ENCODE measurements around the gene KRTAP4-3. TPM values are rescaled to one million over a fixed set of nuclear protein-coding genes. Genes with fewer than 3 reads are reported as not detected.
"Not testable (repeated sequence)": the region's sequence is repeated elsewhere in the genome, so short reads cannot be mapped to it uniquely, and the experiment has no call there.

The KRTAP4-3 gene
- total and polyA plus RNA-seq, 2 donors from 2014 or later = not detected

GRCh38 chr17:41190328-41190727, 22.3 kb upstream of the KRTAP4-3 start:
- Histone ChIP-seq H3K4me1 (ENCODE audit: control insufficient read depth in 2 of 3, insufficient read depth in 2 of 3, low read depth in 1 of 3, low read length in 3 of 3) (no peaks in the 10 kb centered on the region), H3K36me3 (ENCODE audit: control insufficient read depth in 2 of 3, insufficient read depth in 3 of 3, low read length in 3 of 3) (no peaks in the 10 kb centered on the region), H3K27ac (ENCODE audit: low read depth in 2 of 2, low read length in 2 of 2) (no peak overlapping the region), H3K9me3 (ENCODE audit: control insufficient read depth in 2 of 3, insufficient read depth in 1 of 3, low read length in 3 of 3) (no peaks in the 10 kb centered on the region), H3K9ac (ENCODE audit: low read length in 3 of 3) (no peak overlapping the region), H3K27me3 (ENCODE audit: control insufficient read depth, insufficient read depth, low read length) (no peaks in the 10 kb centered on the region), H3K4me3 (ENCODE audit: low read length in 3 of 3) (no peak overlapping the region)
- no peak for TF ChIP-seq CTCF (IDR thresholded peaks at IDR 0.05; ENCODE audit: borderline replicate concordance, extremely low read depth, insufficient read depth)
- DNase-seq (no peak), FAIRE-seq (no peak)
- intact Hi-C loops (cut with DNase I) = no loop called here

- not testable (repeated sequence) for FAIRE-seq; H3K4me1 ChIP-seq (ENCODE audit: control insufficient read depth in 2 of 3, insufficient read depth in 2 of 3, low read depth in 1 of 3, low read length in 3 of 3); H3K9me3 ChIP-seq (ENCODE audit: control insufficient read depth in 2 of 3, insufficient read depth in 1 of 3, low read length in 3 of 3)
Observed at GRCh38 chr17:41189837-41190318, 21.9 kb upstream of the KRTAP4-3 start, which contains the start of gene KRTAP9-1. Gene KRTAP9-1, plus strand, starts transcription at chr17:41189887. Its CDS starts 0 bp downstream, at chr17:41189887.

GRCh38 chr17:41186872-41187271, 18.9 kb upstream of the KRTAP4-3 start:
- intact Hi-C loops (cut with DNase I) = no loop called here
- no peaks in the 10 kb centered on the region for H3K9me3 ChIP-seq (ENCODE audit: control insufficient read depth in 2 of 3, insufficient read depth in 1 of 3, low read length in 3 of 3)
- no peak overlapping the region for H3K9ac ChIP-seq (ENCODE audit: low read length in 3 of 3)
- DNase-seq (no peak), FAIRE-seq (no peak)
- no peaks in the 10 kb centered on the region for H3K4me1 ChIP-seq (ENCODE audit: control insufficient read depth in 2 of 3, insufficient read depth in 2 of 3, low read depth in 1 of 3, low read length in 3 of 3)
- no peaks in the 10 kb centered on the region for H3K36me3 ChIP-seq (ENCODE audit: control insufficient read depth in 2 of 3, insufficient read depth in 3 of 3, low read length in 3 of 3)
- H3K27me3 ChIP-seq (ENCODE audit: control insufficient read depth, insufficient read depth, low read length) = no peaks in the 10 kb centered on the region
- TF ChIP-seq CTCF (IDR thresholded peaks at IDR 0.05; ENCODE audit: borderline replicate concordance, extremely low read depth, insufficient read depth) = no peak
- no peak overlapping the region for H3K4me3 ChIP-seq (ENCODE audit: low read length in 3 of 3)
- H3K27ac ChIP-seq (ENCODE audit: low read depth in 2 of 2, low read length in 2 of 2) = no peak overlapping the region

More at GRCh38 chr17:41189837-41190318, 21.9 kb upstream of the KRTAP4-3 start, which contains the start of gene KRTAP9-1:
- DNase-seq = peak in 1 of 5 donors; percentile 59
- intact Hi-C loops (cut with DNase I); H3K4me3 ChIP-seq (ENCODE audit: low read length in 3 of 3); H3K36me3 ChIP-seq (ENCODE audit: control insufficient read depth in 2 of 3, insufficient read depth in 3 of 3, low read length in 3 of 3); H3K27me3 ChIP-seq (ENCODE audit: control insufficient read depth, insufficient read depth, low read length); H3K27ac ChIP-seq (ENCODE audit: low read depth in 2 of 2, low read length in 2 of 2); H3K9ac ChIP-seq (ENCODE audit: low read length in 3 of 3): not testable (repeated sequence)

- FAIRE-seq (no peak), DNase-seq (no peak)
- no peaks in the 10 kb centered on the region for H3K9me3 ChIP-seq (ENCODE audit: control insufficient read depth in 2 of 3, insufficient read depth in 1 of 3, low read length in 3 of 3)
- no peaks in the 10 kb centered on the region for H3K4me1 ChIP-seq (ENCODE audit: control insufficient read depth in 2 of 3, insufficient read depth in 2 of 3, low read depth in 1 of 3, low read length in 3 of 3)
- no peaks in the 10 kb centered on the region for H3K27me3 ChIP-seq (ENCODE audit: control insufficient read depth, insufficient read depth, low read length)
- no peaks in the 10 kb centered on the region for H3K36me3 ChIP-seq (ENCODE audit: control insufficient read depth in 2 of 3, insufficient read depth in 3 of 3, low read length in 3 of 3)
- no peak overlapping the region for H3K9ac ChIP-seq (ENCODE audit: low read length in 3 of 3)
- H3K4me3 ChIP-seq (ENCODE audit: low read length in 3 of 3) = no peak overlapping the region
- intact Hi-C loops (cut with DNase I) = no loop called here
- no peak overlapping the region for H3K27ac ChIP-seq (ENCODE audit: low read depth in 2 of 2, low read length in 2 of 2)
- TF ChIP-seq CTCF (IDR thresholded peaks at IDR 0.05; ENCODE audit: borderline replicate concordance, extremely low read depth, insufficient read depth) = no peak
Observed at GRCh38 chr17:41185001-41185400, 17.0 kb upstream of the KRTAP4-3 start.
